Inferior parietal cortex (tissue), 1 donor: ENCODE measurements around the gene CDH2.

Experiments
- DNase-seq: peaks from one replicate; pipeline ENCODE4 v3.0.0-alpha.2; 2016; ENCODE audit errors: extremely low spot score

CDH2 gene

DNA sequence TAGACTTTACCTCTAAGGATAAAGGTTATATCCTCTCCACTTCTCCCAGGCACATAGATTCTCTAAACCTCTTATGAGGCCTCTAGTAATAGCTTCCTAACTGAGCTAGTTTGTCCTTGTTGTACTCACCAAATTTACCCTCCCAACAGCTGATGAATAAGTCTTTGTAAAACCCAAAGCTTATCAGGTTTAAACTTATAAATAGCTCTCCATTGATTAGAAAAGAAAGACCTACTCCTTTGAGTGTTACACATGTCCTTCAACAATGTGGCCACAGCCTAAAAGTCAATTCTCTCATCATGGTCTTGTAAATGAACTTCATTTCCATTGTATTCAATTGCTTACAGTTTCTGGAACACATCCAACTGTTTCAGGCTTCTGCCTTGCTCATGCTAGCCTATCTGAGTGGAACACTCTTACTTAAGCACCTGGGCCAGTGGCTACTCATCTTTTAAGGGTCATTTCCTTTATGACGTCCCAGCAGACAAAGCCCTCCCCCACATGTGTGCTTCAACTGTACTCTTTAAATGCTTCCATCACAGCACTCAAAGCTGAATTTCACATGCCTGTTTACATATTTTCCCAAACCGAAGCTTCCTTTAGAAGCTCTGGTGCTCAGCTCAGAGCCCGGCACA is 131.6 kb downstream of the CDH2 start:
- DNase-seq = no peak

DNA sequence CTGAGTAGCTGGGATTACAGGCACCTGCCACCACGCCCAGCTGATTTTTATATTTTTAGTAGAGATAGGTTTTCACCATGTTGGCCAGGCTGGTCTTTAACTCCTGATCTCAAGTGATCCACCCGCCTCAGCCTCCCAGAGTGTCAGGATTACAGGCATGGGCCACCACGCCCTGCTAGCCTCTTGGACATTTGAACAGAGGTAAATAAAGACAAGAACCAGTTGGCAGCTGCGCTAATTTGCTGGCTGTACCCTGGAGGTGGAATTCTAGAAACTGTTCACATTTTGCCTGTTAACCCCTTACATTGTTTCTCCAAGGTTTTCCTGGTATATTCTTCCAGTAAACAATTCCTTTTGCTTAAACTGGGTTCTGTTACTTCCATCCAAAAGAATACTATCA is 132.9 kb downstream of the CDH2 start:
- no peak for DNase-seq

DNA sequence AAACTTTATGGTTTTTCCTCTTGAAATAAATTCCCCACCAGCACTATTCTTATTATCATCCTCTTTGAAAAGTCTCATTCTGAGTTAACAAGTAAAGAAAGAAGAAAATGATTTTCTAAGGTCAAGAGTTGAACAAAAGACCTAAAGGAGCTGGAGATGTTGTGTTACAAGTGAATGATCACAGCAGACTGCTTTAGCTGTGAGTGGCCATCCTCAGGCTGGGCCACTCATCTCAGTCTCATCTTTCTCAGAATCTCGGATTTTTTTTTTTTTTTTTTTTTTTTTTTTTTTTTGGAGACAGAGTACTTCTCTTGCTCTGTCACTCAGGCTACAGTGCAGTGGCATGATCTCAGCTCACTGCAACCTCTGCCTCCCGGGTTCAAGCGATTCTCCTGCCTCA is 133.3 kb downstream of the CDH2 start:
- DNase-seq = no peak

DNA sequence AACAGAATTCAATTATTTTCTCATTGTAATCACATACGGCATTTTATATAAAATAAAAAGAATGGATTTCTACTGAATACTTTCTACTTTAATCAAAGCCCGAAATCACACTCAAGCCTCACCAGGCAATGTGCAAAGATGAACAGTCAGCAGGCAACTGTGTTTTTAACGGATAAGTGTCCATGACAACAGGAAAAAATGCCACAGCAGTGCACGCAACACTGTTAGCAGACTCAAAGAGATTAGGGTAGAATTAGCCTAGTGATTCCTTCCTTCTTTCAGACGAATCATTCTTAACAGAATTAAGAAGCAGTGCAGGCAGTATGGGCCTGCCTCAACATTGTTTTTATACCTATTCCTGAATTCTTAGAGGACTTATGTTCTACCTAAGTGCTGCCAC is 135.6 kb downstream of the CDH2 start:
- DNase-seq = no peak

- no peak for DNase-seq
Observed at GRCh38 chr18:28040716-28041115, 136.2 kb downstream of the CDH2 start.

- no peak for DNase-seq
Observed at GRCh38 chr18:28040211-28040610, 136.7 kb downstream of the CDH2 start.

- DNase-seq = no peak
Observed at GRCh38 chr18:28039691-28040090, 137.2 kb downstream of the CDH2 start.

GRCh38 chr18:28039078-28039477 is 137.9 kb downstream of the CDH2 start:
- no peak for DNase-seq

GRCh38 chr18:28036488-28036887 is 140.4 kb downstream of the CDH2 start:
- no peak for DNase-seq

DNA sequence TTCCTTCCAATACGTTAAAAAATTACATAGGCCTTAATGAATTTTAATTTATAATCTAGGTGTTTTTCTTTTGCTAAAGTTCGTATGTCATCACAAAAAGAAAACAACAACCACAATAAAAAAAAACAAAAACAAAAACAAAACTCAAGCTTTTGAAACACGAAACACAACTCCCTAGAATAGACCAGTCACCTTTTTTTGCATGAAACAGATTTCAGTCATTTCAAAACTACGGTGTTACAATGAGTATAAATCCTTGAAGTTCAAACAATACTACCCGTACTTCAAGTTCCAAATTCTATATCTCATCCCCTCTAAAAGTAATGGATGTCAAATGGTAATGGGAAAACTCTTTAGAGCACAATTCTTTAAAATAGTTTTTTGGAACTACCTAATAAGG is 142.4 kb downstream of the CDH2 start:
- DNase-seq = no peak

DNA sequence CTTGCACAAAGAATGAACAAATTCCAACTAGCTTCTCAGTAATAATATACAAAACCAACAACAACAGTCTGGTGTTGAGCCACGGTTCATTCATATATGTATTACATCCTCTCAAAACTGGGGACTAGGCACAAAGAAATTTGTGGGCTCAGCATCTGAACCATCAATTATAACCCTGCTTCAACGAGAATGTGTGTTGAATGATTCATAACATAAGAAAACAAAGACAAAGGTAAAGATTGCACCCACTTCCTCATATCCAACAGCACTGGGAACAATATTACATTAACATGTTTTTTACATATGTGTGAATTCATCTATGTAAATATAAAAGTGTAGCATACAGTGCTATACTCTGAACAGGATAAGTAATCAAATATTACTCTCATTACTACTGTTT is 144.8 kb downstream of the CDH2 start:
- no peak for DNase-seq

DNA sequence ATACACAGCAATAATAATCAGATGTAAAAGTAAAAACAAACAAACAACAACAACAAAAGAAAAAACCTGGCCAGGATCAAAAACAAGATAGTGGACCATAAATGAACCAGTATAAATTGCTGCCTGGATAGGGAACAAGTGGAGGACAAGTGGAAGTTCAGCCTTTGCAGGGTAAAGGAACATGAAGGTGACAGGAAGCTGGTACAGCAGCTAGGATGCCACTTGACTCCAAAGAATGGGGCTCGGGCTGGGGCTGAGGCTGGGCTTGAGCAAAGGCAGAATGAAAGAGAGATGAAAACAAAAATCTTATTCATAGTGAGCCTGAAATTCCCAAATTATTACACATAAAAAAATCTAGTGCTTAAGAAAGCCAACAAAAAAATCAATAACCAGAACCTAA is 146.5 kb downstream of the CDH2 start:
- DNase-seq = no peak

DNA sequence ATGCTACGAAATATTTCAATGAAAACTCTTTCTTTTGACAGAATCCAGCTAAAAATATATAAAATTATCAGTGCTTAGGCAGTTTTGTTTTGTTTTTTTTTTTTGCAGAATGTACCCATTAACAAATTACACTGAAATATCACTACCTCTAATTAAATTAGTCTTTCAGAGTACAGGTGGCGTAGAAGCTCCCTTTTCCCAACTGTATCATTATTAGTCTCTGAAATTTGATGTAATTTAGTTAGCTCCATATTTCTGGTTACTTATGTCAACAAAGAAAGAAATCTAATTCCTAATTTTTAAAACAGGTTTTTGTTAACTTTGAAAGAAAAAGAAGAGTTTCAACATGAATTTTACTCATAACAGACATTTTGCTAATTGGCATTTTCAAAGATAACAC is 149.2 kb downstream of the CDH2 start:
- DNase-seq = no peak

- DNase-seq = no peak
Observed at GRCh38 chr18:28019425-28020108, 157.4 kb downstream of the CDH2 start.

DNA sequence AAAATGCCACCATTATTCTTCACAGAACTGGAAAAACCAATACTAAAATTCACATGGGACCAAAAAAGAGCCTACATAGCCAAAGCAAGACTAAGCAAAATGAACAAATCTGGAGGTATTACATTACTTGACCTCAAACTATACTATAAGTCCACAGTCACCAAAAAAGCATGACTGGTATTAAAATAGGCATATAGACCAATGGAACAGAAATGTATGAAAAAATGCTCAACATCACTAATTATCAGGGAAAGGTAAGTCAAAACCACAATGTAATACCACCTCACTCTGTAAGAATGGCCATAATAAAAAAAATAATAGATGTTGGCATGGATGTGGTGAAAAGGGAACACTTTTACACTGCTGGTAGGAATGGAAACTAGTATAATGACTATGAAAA is 158.6 kb downstream of the CDH2 start:
- DNase-seq = no peak

DNA sequence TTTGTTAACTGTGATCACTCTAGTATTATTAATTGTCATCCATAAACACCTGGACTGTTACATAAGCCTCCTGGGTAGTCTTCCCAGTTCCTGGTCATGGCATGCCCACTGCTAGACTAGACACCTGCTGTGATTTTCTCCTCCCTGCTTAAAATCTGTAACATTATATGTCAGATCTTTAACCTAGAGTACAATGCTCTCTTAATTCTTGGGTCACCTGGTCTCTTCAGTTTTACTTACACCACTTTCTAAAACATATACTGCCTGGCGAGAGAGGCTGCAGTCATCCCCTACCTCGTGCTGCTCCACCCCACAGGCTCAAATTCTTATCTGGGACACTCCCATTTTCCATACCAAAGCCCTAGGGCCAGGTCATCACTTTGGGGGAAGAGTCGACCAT is 161.3 kb downstream of the CDH2 start:
- no peak for DNase-seq

DNA sequence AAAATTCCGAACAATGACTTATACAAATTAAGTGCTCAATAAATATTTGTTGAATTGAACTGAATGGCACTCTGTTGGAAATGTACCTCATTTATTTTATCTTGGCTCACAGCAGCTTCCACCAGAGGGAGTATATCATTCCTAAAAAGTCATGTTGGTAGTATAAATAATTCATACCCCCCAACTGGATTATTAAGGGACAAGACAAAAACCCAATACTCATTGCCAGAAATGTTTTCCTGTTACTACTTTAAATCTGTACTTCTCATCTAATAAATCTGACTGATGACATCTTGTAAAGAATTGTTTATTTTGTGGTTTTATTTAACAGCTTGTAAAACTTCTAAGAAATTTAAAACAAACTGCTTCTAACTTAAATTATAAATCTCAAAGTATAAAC is 163.9 kb downstream of the CDH2 start:
- no peak for DNase-seq

GRCh38 chr18:28012336-28012735 is 164.6 kb downstream of the CDH2 start:
- no peak for DNase-seq

DNA sequence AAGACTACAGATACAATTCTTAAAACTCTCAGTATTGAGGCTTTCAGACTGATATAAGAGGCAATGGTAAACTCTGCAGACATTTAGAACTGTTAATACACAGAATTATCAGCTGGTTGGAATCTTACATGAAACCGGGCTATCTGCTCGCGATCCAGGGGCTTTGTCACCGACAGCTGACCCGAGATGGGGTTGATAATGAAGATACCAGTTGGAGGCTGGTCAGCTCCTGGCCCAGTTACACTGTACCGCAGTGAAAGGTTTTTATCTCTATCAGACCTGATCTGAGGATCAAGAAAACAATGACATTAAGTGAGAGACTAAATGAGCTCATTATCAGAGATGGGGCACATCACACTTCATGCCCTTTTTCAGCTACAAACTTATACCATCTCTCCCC is 167.3 kb downstream of the CDH2 start:
- DNase-seq = no peak

DNA sequence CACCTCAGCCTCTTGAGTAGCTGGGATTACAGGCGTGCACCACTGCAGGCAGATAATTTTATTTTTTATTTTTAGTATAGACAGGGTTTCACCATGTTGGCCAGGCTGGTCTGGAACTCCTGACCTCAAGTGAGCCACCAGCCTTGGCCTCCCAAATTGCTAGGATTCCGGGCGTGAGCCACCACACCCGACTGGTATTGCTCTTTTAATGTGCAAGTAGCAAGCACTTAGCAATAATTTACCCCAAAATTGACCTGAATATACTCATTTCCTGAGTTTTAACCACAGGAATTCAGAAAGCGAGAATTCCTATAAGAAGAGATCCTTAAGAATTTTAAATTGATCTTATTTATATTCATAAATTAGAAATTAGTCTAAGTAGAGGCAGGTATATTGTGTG is 169.1 kb downstream of the CDH2 start:
- no peak for DNase-seq

GRCh38 chr18:28005164-28005563 is 171.8 kb downstream of the CDH2 start:
- no peak for DNase-seq

DNA sequence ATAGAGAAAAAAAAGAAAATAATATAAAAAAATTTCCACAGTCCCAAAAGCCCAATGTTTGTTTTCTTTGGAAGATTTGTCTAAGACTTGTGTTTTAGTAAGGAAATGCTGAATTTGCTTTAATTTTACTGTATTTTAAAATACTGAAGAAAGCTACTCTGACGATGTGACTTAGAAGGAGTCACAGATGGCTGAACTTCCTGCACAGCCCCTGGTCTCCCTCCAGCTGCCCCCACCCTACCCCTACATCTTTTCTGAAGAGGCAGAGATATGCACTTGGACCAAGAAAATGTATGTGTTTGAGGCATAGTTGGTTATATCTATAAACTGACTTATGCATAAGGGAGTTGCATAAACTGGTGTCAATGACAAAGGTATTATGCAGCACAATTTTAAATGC is 172.3 kb downstream of the CDH2 start:
- no peak for DNase-seq

DNA sequence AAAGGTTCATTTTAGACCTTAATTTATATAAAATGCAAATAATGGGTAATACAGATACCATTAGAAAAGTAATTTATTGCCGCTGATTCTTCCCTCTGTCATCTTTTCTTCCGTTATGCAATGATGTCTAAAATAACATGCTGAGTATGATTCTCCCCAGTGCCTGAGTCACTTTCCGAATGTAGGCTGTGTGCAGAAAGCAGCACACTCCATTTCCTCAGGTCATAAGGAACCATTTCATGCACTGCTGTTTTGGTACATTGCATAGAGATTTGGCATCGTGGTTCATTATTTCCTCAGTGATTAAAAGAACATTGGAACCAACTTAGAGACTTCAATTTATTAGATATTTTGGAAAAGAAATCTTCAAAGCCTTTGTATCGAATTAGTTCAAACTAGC is 173.5 kb downstream of the CDH2 start:
- peak; percentile 72 for DNase-seq

GRCh38 chr18:28002841-28003240 is 174.1 kb downstream of the CDH2 start:
- peak; percentile 44 for DNase-seq
